Measurements from ENCODE around the gene MEIG1.

DNA sequence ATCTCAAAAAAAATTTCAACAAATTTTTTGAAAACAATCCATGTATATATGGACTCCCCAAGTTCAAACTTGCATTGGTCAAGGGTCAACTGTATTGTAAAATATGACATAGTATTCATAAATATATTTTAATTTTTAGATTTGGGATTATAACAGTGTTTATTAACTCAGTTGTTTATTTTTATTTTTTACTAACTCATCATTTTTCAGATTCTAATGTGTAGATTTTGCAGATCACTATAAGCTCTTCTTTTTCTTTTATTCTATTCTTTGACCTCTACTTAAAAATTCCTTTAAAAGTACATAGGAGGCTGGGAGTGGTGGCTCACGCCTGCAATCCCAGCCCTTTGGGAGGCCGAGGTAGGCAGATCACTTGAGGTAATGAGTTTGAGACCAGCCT lies 8.7 kb downstream of the MEIG1 start:
- TF ChIP-seq, protein P1, sequence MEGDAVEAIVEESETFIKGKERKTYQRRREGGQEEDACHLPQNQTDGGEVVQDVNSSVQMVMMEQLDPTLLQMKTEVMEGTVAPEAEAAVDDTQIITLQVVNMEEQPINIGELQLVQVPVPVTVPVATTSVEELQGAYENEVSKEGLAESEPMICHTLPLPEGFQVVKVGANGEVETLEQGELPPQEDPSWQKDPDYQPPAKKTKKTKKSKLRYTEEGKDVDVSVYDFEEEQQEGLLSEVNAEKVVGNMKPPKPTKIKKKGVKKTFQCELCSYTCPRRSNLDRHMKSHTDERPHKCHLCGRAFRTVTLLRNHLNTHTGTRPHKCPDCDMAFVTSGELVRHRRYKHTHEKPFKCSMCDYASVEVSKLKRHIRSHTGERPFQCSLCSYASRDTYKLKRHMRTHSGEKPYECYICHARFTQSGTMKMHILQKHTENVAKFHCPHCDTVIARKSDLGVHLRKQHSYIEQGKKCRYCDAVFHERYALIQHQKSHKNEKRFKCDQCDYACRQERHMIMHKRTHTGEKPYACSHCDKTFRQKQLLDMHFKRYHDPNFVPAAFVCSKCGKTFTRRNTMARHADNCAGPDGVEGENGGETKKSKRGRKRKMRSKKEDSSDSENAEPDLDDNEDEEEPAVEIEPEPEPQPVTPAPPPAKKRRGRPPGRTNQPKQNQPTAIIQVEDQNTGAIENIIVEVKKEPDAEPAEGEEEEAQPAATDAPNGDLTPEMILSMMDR (IDR thresholded peaks at IDR 0.05) = no peak
- TF ChIP-seq POLR2A (IDR thresholded peaks at IDR 0.05) = no peak

Data from thyroid gland (tissue), 4 donors.